NCI-H69 (cell line): ENCODE results near the gene SMAD7.

Source experiments
- DNase-seq: peaks from one replicate; lab custom pipeline; 2025; lab: John Stamatoyannopoulos, UW

The SMAD7 gene

GRCh38 chr18:48944634-48945033 lies 6.1 kb downstream of the SMAD7 start:
- DNase-seq, result no peak

- peak; percentile 56 for DNase-seq
These were observed 6.8 kb downstream of the SMAD7 start for GRCh38 chr18:48943736-48944527.

- DNase-seq, result peak; percentile 96
These were observed 7.4 kb downstream of the SMAD7 start for GRCh38 chr18:48943333-48943732.

GRCh38 chr18:48942554-48943261 lies 8.1 kb downstream of the SMAD7 start:
- DNase-seq, result peak; percentile 52

GRCh38 chr18:48942086-48942485 lies 8.7 kb downstream of the SMAD7 start:
- no peak for DNase-seq

- DNase-seq, result no peak
These were observed 9.1 kb downstream of the SMAD7 start for GRCh38 chr18:48941672-48942071.

GRCh38 chr18:48940854-48941611 lies 9.7 kb downstream of the SMAD7 start:
- no peak for DNase-seq

- DNase-seq, result no peak
These were observed 11.3 kb downstream of the SMAD7 start for GRCh38 chr18:48939205-48940097.

GRCh38 chr18:48938827-48939204 lies 11.9 kb downstream of the SMAD7 start:
- DNase-seq, result no peak

- DNase-seq, result no peak
These were observed 12.7 kb downstream of the SMAD7 start for GRCh38 chr18:48937869-48938750.

GRCh38 chr18:48935433-48935774 lies 15.4 kb downstream of the SMAD7 start:
- DNase-seq, result no peak

GRCh38 chr18:48934723-48935432 lies 15.9 kb downstream of the SMAD7 start:
- peak; percentile 46 for DNase-seq

- no peak for DNase-seq
These were observed 16.4 kb downstream of the SMAD7 start for GRCh38 chr18:48934415-48934722.

- DNase-seq, result peak; percentile 87
These were observed 17.0 kb downstream of the SMAD7 start for GRCh38 chr18:48933578-48934414.

- peak; percentile 67 for DNase-seq
These were observed 17.8 kb downstream of the SMAD7 start for GRCh38 chr18:48932822-48933510.

GRCh38 chr18:48932462-48932818 lies 18.3 kb downstream of the SMAD7 start:
- no peak for DNase-seq

GRCh38 chr18:48931680-48932461 lies 18.9 kb downstream of the SMAD7 start:
- no peak for DNase-seq

- no peak for DNase-seq
These were observed 19.8 kb downstream of the SMAD7 start for GRCh38 chr18:48930926-48931325.
